HG02970 (cell line): Measurements from ENCODE around the gene MYOC.
"Not testable (repeated sequence)": the region's sequence is repeated elsewhere in the genome, so short reads cannot be mapped to it uniquely, and the experiment has no call there.

Experiments used
- ATAC-seq: cut with Tn5 transposase; IDR thresholded peaks from one replicate; pipeline ENCODE4 v1.9.1; 2021; ENCODE audit warnings: mild to moderate bottlenecking, moderate library complexity, moderate number of reproducible peaks; ENCODE audit not compliant: unreplicated experiment, low FRiP score

Gene MYOC

DNA sequence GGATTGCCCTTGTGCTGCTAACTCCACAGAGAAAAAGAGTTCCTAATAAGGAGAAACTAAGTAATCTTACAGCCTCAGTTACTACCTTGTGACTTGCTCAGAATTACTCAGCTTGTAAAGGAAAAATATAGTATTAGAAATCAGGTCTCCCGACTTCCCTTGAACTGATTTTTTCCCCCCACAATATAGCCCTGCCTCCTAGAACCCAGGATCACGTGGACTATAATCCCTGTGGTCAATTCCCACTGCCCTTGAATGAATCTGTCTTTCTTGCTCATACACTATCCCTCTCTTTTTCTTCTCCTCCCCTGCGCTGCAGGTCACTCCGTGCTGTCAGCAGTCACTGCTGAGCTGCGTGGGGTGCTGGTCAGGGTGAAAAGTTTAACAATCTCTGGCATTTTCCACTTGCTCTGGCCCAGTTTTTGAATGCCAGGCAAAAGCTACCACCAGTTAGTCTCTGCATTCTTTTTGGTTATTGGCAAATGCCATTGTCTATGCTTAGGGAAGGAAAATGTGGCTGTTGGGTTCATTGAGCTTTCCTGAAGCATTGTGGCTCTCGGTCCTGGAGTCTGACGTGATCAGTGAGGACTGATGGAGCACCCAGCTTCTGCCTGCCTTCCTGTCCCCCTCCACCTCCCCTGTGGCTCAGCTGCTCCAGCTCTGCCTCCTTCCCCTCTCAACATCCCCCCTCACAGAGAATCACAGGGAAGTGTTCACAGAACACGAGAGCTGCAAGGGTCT, 1.9 kb upstream of the MYOC start:
- ATAC-seq: no peak

DNA sequence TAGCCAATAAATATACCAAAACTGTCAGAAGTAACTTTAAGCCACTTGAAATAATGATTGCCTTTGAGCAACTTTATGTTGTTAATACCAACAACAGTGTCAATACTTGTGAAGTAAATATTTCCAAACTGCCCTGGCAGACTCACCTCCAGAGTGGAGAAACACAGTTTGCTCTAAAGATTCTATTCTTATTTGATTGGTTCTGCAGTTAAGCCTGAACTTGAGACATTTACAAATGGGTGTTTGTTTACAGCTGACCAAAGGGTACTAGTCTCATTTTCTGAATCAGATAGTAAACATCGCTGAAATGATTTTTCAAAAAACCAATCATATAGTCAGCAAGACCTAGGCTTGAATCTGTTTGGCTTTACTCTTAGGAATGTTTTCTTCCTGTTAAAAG, 1.3 kb upstream of the MYOC start:
- ATAC-seq: no peak

DNA sequence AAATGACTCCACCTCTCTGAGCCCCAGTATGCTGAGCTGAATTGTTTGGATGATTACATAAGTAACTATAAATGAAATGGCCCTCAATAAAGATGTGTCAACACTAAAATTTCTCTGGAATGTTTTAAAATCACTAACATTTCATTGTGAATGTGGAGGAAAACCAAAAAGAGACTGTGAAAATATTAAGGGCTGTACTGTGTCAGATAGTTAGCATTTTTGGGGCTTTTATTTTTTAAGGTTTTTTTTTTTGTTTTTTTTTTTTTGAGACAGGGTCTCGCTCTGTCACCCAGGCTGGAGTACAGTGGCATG, 6.3 kb downstream of the MYOC start:
- no peak for ATAC-seq

DNA sequence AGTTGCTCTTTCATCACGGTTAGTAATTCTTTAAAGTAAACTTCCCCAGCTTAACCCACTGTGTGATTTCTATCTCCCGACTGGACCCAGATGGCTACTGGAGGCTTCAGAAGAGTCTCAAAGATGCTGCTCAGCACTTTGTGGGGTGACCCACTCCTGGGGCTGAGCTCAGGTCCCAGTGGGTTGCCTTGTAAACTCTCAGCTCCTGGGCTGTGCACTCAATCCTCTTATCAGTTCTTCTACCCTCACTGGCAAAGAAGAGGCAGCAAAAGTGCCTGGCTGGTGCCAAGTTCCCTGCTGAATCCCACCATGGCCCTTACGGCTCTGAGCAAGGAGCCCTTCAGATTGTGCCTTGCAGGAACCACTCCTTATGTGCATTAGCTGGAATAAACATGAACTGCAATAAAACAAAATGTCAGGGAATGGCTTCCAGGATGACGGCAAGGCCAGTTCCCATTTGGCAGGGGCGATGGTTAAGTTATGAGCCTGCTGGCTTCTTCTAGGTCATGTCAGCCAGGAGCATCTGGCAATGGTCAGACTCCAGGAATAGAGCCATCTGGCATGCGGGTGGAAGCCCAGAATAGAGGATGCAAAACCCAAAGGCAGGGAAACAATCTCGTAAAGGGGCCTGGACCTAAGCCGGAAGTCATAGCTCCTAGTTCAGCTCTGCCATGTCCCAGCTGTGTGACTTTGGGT, 6.8 kb downstream of the MYOC start:
- no peak for ATAC-seq

DNA sequence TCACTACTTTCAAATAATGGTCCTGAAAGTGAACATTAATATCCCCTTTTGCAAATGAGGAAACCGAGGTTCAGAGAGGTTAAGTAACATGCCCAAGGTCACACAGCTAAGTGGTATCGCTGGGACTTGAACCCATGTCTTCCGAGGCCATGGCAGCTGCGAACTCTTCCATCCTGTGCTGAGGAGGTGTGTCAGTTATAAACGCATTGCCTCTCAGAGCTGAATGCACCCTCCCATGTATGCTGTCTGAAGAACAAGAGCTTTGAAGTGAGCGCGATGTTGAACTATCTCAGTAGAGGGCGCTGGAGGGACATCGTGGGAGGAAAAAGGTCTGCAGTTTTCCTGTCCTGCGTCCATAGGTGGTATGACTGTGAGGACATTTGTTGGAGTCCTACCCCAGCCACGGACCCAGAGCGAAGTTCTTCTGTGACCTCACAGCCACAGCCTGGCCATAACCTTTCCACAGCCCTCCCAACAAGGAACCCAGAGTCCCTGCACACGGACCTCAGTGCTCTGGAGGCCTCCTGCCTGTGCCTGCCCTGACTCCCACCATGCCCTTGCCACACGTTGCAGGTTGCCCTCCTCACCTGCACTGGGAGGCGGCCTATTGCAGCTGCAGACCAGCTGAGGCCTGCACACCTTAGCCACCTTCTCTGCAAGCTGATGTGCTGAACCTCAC, 7.5 kb downstream of the MYOC start:
- ATAC-seq: no peak

DNA sequence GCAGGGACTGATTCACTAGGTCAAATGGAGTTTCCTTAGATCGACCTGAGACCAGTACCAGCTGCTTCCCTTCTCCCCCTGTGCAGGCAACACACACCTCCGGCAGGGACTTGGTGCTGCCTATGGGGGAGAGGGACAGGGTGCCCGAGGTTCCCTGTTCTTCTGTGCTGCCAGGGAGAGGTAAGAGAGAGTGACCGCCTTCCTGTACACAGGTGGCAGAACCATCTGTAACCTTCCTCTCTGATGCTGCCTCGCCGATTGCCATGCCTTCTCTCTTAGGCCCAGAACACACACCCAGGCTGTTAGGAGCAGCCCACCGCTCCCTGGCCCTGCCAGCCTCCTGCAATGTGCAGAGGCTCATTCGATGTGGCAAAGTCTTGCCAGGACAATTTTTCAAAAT, 9.3 kb downstream of the MYOC start:
- ATAC-seq: no peak

DNA sequence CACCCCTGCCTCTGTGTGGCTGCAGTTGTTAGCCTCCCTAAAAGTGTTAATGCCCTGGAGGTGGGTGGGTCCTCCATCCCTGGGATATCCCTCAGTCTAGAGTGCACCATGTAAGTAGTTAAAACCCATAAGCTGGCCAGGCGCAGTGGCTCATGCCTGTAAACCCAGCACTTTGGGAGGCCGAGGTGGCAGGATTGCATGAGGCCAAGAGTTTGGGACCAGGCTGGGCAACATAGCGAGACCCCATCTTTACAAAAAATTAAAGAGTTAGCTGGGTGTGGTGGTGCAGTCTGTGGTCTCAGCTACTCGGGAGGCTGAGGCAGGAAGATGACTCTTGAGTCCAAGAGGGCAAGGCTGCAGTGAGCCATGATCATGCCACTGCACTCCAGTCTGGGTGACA, 10.3 kb downstream of the MYOC start:
- ATAC-seq: no peak

DNA sequence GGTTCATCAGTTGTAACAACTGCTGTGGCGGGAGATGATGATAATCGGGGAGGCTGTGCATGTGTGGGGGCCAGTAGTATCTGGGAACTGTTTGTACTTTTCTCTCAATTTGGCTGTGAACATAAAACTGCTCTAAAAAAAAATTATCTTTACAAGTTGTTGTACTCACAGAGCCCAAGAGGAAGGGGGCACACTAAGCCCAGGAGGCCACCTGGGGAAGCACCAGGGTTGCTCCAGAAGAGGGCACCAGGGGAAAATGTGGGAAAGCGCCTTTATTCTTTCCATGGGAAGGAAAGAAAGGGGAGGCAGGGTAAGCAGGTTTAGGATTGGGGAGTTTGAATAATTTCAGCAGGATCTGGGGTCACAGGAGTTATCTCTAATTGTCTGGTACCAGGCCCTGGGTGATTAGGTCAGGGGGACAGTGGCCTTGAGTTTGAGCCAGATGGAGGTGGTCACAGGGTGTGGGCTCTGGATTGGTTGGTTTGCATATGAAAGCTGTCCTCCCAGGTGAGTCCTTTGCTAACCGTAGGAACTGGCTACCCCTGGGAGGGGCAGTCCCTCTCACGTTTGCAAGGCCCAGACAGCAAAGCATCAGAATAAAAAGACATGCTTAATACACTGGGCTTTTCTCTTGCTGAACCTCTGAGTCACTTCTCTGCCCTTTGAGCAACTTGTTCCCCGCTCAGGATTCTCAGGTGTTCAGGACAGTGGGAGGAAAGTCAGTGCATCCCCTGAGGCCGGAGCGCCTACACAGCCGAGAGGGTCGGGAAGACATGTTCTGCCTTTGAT, 11.2 kb downstream of the MYOC start:
- no peak for ATAC-seq

DNA sequence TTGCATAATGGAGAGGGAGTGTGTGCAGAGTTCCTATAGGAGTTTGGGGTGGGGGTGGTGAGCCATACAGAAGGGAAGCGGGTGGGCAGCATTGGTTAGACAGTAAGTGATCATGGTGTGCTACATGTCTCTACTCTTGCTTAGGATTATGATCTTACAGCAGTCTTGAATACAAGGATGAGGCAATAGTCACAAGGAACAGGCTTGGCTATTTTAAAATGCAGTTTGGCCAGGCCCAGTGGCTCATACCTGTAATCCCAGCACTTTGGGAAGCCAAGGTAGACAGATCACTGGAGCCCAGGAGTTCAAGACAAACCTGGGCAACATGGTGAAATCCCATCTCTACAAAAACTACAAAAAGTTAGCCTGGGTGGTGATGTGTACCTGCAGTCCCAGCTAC, 12.3 kb downstream of the MYOC start:
- no peak for ATAC-seq

DNA sequence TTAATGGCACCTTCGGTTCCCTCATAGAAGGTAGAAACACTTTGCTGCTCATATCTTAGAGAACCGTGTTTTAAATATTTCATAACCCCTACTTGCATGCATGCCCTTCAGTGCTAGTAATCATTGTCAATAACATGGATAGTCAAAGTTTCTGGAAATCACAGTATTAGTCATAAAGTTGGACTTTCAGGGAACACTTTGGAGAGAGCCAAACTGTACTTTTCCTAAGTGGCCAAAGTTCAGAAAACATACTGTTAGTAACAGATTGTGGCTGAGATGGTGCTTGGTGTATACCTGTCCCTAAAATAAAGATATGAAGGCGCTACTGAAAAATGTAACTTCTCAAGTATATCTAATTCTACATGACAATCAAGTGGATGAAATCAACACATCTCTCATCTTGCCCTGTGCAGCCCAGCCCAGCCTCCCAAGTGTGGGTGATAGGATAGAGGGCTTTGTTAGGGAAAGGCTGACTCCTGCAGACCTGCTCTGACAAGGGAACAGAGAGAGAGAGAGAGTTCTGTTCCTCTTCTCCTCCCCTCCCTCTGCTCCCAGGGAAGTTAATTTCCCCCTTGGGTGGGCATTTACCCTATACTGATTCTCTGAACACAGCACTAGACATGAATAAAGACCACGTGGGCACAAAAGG, 14.4 kb downstream of the MYOC start:
- no peak for ATAC-seq

DNA sequence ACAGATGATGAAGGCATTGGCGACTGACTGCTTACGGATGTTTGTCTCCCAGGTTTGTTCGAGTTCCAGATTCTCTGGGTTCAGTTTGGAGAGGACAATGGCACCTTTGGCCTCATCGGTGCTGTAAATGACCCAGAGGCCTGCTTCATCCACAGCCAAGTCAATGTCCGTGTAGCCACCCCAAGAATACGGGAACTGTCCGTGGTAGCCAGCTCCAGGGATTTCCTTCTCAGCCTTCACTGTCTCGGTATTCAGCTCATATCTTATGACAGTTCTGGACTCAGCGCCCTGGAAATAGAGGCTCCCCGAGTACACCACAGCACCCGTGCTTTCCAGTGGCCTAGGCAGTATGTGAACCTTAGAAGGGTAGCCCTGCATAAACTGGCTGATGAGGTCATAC, 16.3 kb downstream of the MYOC start:
- ATAC-seq: no peak

DNA sequence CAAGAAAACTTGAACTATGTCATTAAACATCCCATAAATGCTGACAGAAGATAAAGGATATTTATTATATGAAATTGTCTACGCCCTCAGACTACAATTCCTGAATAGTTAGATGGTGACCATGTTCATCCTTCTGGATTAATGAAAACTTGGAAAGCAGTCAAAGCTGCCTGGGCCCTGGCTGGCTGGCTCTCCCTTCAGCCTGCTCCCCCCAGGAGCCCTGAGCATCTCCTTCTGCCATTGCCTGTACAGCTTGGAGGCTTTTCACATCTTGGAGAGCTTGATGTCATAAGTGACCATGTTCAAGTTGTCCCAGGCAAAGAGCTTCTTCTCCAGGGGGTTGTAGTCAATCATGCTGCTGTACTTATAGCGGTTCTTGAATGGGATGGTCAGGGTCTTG, 16.8 kb downstream of the MYOC start:
- ATAC-seq: no peak

DNA sequence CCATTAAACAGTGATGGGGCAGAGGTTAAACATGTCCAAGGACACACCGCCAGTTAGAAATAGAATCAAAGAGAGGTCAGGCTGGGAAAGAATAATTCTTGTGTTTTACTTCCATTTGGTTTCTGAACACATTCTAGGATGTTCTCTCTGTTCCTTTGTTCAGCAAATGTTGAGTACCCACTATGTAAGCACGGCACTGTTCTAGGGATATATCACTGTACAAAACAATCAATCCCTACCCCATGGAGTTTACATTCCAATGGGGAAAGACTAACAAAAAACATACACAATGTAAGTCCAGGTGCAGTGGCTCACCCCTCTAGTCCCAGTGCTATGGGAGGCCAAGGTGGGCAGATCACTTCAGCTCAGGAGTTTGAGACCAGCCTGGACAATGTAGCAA, 24.3 kb downstream of the MYOC start:
- no peak for ATAC-seq

DNA sequence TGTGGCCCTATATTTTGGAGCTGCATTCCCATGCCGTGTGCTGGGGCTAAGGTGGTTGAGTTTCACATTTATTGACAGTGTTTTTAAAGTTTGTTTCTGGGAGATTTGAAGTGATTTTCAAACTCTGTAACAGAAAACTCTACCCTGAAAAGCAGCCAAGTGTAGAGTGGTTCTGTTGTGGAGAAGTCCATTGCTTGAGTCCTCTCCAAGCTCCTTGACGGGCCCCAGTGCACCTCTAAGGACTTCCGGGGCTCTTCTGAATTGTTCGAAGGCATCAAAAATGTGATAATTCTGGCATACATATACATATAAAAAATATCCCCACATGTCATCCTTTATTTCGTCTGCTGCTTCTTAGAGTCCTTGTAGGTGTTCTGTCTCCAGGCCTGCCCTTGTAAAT, 25.5 kb downstream of the MYOC start:
- ATAC-seq: no peak

DNA sequence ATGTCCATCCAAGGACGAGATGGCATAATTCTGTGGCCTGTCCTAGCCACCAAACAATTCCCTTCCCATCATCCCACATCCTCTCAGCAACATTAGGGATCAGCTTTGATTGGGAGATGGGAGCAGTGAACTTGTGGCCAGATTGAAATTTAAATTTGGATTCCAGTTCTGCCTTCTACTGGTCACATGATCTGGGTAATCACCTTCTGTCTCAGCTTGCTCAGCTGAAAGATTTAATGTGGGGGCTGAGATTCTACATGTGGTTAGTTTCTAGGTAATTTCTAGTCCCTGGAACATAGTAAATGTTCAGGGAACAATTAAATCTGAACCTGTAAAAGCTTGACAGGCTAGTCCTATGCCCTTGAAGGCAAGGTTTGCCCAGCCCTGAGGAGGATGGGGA, 27.3 kb downstream of the MYOC start:
- no peak for ATAC-seq

DNA sequence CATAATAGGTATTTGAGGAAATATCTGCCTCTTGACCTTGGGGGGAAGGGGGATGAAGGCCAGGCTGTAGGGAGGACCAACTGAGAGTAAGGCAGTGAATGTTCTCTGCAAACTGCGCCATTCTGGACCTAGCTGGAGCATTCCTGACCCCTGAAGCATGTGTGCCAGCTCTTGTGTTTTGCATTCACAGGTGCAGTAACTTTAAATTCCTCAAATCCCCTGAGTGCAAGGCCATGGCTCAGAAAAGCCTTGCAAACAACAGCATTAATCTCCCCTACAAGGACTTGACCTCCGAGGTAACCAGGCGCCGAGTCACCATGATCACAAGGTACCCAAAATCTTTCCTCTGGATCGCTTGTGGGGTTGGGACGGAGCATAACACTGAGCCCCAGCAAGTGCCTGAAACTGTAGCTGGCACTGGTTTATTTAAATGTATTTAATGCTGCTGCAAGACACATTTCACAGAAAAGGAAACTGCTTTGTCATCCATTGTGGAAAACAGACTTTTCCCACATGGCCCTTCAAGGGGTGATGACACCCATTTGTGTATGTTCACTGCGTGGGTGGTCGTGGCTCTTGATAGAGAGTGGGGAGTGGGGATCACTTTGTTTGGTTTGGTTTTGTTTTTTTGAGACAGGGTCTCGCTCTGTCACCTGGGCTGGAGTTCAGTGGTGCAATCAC, 28.7 kb downstream of the MYOC start:
- ATAC-seq: no peak

DNA sequence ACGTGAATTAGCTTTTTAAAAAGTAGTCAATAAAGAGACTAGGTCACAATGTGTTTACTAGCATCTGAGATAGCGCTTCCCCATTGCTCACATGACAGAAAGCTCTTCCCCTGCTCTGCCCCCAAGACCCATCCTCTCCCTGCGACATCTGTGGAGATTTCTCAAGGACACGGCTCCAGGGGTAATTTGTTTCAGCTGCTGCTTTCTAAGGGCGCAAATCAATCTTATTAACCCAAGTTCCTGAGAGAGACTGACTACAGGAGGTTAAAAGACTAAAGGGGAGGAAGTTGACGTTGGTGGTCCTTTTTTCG, 30.4 kb downstream of the MYOC start, which contains the start of gene MYOCOS:
Gene MYOCOS (plus strand): TSS at position 92 of the 311 bp plus-strand sequence. CDS start 1,641 bp downstream, outside the sequence.
- ATAC-seq: no peak

DNA sequence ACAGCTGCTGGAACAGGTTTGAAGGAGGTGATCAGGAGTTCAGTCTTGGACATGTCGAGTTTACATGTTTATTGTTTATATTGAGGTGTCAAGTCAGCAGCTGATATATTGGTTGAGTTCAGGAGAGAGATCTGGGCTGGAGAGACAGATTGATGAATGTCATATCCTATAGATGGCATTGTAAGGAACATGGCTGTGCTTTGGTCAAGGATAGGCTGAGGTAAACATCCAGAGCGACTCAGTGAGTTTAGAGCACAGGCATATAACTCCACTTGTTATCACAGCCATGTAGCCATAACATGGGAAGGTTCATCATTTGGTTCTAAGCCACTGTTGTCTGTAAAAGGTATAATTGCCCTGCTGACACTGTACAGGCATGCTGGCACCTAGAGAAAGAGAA, 35.9 kb downstream of the MYOC start:
- no peak for ATAC-seq

DNA sequence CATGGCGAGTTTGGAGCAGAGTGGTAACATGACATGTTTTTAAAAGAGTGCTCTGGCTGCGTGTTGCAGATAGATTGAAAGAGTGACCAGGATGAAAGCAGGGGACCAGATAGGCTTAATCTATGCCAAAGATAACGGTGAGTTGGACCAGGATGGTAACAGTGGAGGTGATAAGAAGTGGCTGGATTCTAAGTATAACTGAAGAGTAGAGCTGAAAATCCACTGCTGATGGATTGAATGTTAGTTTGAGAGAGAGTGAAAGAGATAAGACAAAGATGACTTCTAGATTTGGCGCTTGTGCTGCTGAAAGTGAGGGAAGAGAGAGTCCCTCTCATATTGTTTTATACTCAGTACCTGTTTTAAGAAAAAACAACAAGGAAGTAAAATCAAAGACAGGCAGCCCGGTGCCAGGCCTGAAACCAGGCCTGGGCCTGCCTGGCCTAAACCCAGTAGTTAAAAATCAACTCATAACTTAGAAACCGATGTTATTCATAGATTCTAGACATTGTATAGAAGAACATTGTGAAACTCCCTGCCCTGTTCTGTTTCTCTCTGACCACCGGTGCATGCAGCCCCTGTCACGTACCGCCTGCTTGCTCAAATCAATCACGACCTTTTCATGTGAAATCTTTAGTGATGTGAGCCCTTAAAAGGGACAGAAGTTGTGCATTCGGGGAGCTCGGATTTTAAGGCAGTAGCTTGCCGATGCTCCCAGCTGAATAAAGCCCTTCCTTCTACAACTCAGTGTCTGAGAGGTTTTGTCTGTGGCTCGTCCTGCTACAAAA, 37.2 kb downstream of the MYOC start:
- ATAC-seq: not testable (repeated sequence)
